ENCODE data around the gene PIP5K1C. TPM values are rescaled to one million over a fixed set of nuclear protein-coding genes. Genes with fewer than 3 reads are reported as not detected.

The PIP5K1C gene
- total and polyA plus RNA-seq, 9 of the 15 experiments (the other 6 are each of a cell fraction or from before 2014, with no cell fraction given): 0.38 to 22.1 (median 4.1) TPM

DNA sequence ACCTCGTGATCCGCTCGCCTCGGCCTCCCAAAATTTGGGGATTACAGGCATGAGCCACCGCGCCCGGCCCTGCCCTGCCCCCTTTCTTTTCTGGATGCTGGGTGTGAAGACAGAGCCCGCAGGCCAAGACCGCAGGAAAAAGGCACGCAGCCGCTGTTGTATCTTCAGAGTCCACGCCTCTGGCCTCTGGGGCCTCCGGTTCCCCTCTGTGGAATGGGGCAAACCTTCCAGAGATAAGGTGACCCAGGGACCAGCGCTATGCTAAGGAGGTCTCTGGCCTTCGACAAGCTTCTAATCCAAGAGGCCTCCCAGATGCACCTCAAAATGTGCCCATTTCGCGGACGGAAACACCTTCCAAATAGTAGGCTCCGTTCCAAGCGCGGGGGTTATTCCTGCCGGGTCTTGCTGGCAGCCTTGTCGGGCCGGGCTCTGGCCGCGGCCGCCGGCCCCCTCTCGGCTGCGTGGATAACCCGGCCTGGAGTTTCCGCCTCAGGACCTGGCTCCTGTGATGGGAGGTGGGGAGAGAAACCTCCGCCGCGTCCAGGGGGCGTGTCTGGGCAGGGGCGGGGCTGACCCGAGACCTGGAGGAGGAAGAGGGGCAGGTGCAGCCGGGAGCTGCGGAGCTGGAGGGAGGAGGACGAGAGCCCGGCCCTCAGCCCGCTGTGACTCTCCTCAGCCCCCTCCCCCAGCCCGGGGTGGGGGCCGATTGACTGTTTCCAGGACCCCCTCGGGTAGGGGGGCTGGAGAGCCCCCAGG, 21.0 kb upstream of the PIP5K1C start (continued):
- TF ChIP-seq ZNF507 (tag; conservative IDR thresholded peaks at IDR 0.05) (no peak), BACH1 (tag; IDR thresholded peaks at IDR 0.05) (no peak), KDM1A (IDR thresholded peaks at IDR 0.05) (peak; percentile 97 to 99), BDP1 (IDR thresholded peaks at IDR 0.05; ENCODE audit: insufficient read depth, insufficient read length) (no peak), HDAC1 (IDR thresholded peaks at IDR 0.05) (peak; percentile 69 to 77; a peak in 3 of 4 replicates), MEIS2 (IDR thresholded peaks at IDR 0.05; ENCODE audit: partially characterized antibody) (peak; percentile 24), MTF1 (CRISPR knock-in tag; IDR thresholded peaks at IDR 0.05; ENCODE audit: borderline replicate concordance) (no peak), CHD4 (IDR thresholded peaks at IDR 0.05; ENCODE audit: insufficient read depth, insufficient replicate concordance, low read depth, low read length, poor library complexity, severe bottlenecking) (peak; percentile 99), TCF3 (CRISPR knock-in tag; IDR thresholded peaks at IDR 0.05) (no peak), RFX5 (IDR thresholded peaks at IDR 0.05; ENCODE audit: low read depth, low read length) (peak; percentile 82), ZBTB33 (CRISPR knock-in tag; IDR thresholded peaks at IDR 0.05) (peak; percentile 84; the same call in 1 of the 2 replicates), RBM22 (IDR thresholded peaks at IDR 0.05; ENCODE audit: low read depth, low read length, poor library complexity, severe bottlenecking) (peak; percentile 94), CBFA2T2 (conservative IDR thresholded peaks at IDR 0.05) (0 out of 2 replicates have a peak, but pooled peaks have one; percentile 4), HNRNPH1 (optimal IDR thresholded peaks at IDR 0.05; ENCODE audit: low read depth, low read length) (no peak), NCOA6 (IDR thresholded peaks at IDR 0.05) (no peak), EHMT2 (IDR thresholded peaks at IDR 0.05) (no peak), ASH1L (IDR thresholded peaks at IDR 0.05; ENCODE audit: borderline replicate concordance, low read depth, partially characterized antibody) (no peak), PTBP1 (IDR thresholded peaks at IDR 0.05; ENCODE audit: low read depth, low read length) (peak; percentile 98), ZNF175 (CRISPR knock-in tag; IDR thresholded peaks at IDR 0.05; ENCODE audit: low read depth) (no peak), PHF20 (IDR thresholded peaks at IDR 0.05; ENCODE audit: partially characterized antibody) (peak; percentile 80), THRAP3 (IDR thresholded peaks at IDR 0.05; ENCODE audit: borderline replicate concordance) (peak; percentile 92; the same call in 1 of the 2 replicates), LARP7 (IDR thresholded peaks at IDR 0.05) (no peak), HDAC6 (IDR thresholded peaks at IDR 0.05; ENCODE audit: low read depth, low read length) (no peak), MECOM (CRISPR knock-in tag; IDR thresholded peaks at IDR 0.05) (no peak), SMAD3 (CRISPR knock-in tag; conservative IDR thresholded peaks at IDR 0.05) (no peak)
- TF ChIP-seq, protein P1, sequence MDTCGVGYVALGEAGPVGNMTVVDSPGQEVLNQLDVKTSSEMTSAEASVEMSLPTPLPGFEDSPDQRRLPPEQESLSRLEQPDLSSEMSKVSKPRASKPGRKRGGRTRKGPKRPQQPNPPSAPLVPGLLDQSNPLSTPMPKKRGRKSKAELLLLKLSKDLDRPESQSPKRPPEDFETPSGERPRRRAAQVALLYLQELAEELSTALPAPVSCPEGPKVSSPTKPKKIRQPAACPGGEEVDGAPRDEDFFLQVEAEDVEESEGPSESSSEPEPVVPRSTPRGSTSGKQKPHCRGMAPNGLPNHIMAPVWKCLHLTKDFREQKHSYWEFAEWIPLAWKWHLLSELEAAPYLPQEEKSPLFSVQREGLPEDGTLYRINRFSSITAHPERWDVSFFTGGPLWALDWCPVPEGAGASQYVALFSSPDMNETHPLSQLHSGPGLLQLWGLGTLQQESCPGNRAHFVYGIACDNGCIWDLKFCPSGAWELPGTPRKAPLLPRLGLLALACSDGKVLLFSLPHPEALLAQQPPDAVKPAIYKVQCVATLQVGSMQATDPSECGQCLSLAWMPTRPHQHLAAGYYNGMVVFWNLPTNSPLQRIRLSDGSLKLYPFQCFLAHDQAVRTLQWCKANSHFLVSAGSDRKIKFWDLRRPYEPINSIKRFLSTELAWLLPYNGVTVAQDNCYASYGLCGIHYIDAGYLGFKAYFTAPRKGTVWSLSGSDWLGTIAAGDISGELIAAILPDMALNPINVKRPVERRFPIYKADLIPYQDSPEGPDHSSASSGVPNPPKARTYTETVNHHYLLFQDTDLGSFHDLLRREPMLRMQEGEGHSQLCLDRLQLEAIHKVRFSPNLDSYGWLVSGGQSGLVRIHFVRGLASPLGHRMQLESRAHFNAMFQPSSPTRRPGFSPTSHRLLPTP (IDR thresholded peaks at IDR 0.05; ENCODE audit: borderline replicate concordance, extremely low read depth, insufficient read length): no peak
